ENCODE results near the gene MED22.
A peak's percentile ranks its signal among the peaks of the same experiment; 100 is the strongest.
"Not testable (repeated sequence)": the region's sequence is repeated elsewhere in the genome, so short reads cannot be mapped to it uniquely, and the experiment has no call there.

MED22 gene

DNA sequence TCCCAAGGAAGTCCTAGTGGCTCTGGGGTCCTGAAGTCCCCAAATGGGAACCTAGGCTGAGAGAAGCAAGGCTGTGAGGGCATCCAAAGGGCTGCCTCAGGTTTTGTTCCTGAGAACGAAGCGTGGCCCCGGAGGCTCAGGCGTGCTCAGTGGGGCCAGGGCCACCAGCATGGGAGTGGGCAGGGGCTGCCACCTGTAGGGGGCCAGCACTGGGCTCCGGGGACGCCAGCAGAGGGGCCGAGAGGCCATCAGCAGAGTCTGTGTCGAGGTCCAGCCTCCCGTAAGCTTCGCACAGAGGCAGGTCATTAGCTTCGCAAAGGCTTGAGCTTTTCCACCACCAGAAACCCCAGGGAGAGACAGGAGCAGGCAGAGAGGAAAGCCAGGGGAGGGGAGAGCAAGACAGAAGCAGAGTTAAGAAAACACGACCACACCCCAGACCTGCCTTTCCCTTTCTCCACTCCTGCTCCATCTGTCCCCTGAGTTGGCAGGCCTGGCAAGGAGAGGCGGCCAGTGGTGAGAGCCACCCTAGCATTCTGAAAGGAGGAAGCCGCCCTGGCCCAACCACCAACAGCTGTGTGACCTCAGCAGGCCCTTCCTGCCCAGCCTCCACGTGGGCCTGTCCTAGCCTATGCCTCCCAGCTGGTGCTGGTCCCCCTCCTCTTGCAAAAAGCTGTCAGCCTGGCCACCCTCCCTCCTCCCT is 6.4 kb downstream of the MED22 start:
- Histone ChIP-seq H3K36me3 (ENCODE audit: insufficient read depth, low read length) (peaks cover 68% of the 10 kb centered on the region), H3K4me1 (ENCODE audit: control insufficient read depth, insufficient read depth, low read length) (peaks cover 7% of the 10 kb centered on the region)

GRCh38 chr9:133340916-133341315 is 7.0 kb downstream of the MED22 start:
- H3K4me3 ChIP-seq (ENCODE audit: low read length), result no peak overlapping the region
- H3K4me1 ChIP-seq (ENCODE audit: control insufficient read depth, insufficient read depth, low read length), result peaks cover 6% of the 10 kb centered on the region
- H3K27me3 ChIP-seq (ENCODE audit: control insufficient read depth, insufficient read depth, low read length), result no peaks in the 10 kb centered on the region
- H3K9ac ChIP-seq (ENCODE audit: low read depth, low read length), result no peak overlapping the region
- no peaks in the 10 kb centered on the region for H3K9me3 ChIP-seq (replicated peaks; ENCODE audit: low read length)
- peaks cover 62% of the 10 kb centered on the region for H3K36me3 ChIP-seq (ENCODE audit: insufficient read depth, low read length)
- no peak overlapping the region for H3K4me2 ChIP-seq (ENCODE audit: low read length)

More for the DNA sequence above, 6.4 kb downstream of the MED22 start:
- Histone ChIP-seq H3K4me2 (ENCODE audit: low read length) (no peak overlapping the region), H3K9ac (ENCODE audit: low read depth, low read length) (no peak overlapping the region), H3K9me3 (replicated peaks; ENCODE audit: low read length) (no peaks in the 10 kb centered on the region), H3K27me3 (ENCODE audit: control insufficient read depth, insufficient read depth, low read length) (no peaks in the 10 kb centered on the region), H3K4me3 (ENCODE audit: low read length) (no peak overlapping the region)

GRCh38 chr9:133340256-133340655 is 7.7 kb downstream of the MED22 start:
- Histone ChIP-seq H3K4me2 (ENCODE audit: low read length) (no peak overlapping the region), H3K36me3 (ENCODE audit: insufficient read depth, low read length) (peaks cover 56% of the 10 kb centered on the region), H3K4me1 (ENCODE audit: control insufficient read depth, insufficient read depth, low read length) (peaks cover 6% of the 10 kb centered on the region), H3K9ac (ENCODE audit: low read depth, low read length) (no peak overlapping the region), H3K9me3 (replicated peaks; ENCODE audit: low read length) (no peaks in the 10 kb centered on the region), H3K4me3 (ENCODE audit: low read length) (no peak overlapping the region), H3K27me3 (ENCODE audit: control insufficient read depth, insufficient read depth, low read length) (no peaks in the 10 kb centered on the region)

- Histone ChIP-seq H3K4me2 (ENCODE audit: low read length) (no peak overlapping the region), H3K4me1 (ENCODE audit: control insufficient read depth, insufficient read depth, low read length) (peaks cover 10% of the 10 kb centered on the region), H3K4me3 (ENCODE audit: low read length) (no peak overlapping the region), H3K27me3 (ENCODE audit: control insufficient read depth, insufficient read depth, low read length) (no peaks in the 10 kb centered on the region), H3K36me3 (ENCODE audit: insufficient read depth, low read length) (peaks cover 50% of the 10 kb centered on the region), H3K9ac (ENCODE audit: low read depth, low read length) (no peak overlapping the region), H3K9me3 (replicated peaks; ENCODE audit: low read length) (no peaks in the 10 kb centered on the region)
Measured at GRCh38 chr9:133339641-133340040, 8.3 kb downstream of the MED22 start.

- no peaks in the 10 kb centered on the region for H3K9me3 ChIP-seq (replicated peaks; ENCODE audit: low read length)
- H3K4me2 ChIP-seq (ENCODE audit: low read length), result peak within 1 kb of the TSS; percentile 97
- H3K4me3 ChIP-seq (ENCODE audit: low read length), result peak within 1 kb of the TSS; percentile 84
- peak within 1 kb of the TSS; percentile 86 for H3K9ac ChIP-seq (ENCODE audit: low read depth, low read length)
- H3K36me3 ChIP-seq (ENCODE audit: insufficient read depth, low read length), result peaks cover 52% of the 10 kb centered on the region
- H3K4me1 ChIP-seq (ENCODE audit: control insufficient read depth, insufficient read depth, low read length), result peaks cover 13% of the 10 kb centered on the region
- no peaks in the 10 kb centered on the region for H3K27me3 ChIP-seq (ENCODE audit: control insufficient read depth, insufficient read depth, low read length)
Measured at GRCh38 chr9:133335924-133336811, 11.8 kb downstream of the MED22 start, which contains the start of gene SURF6. Gene SURF6 (minus strand): TSS chr9:133336188. CDS start chr9:133336132, 56 bp downstream.

- H3K4me2 ChIP-seq (ENCODE audit: low read length), result peak overlapping the region; percentile 97
- peak overlapping the region; percentile 84 for H3K4me3 ChIP-seq (ENCODE audit: low read length)
- not testable (repeated sequence) for H3K9me3 ChIP-seq (replicated peaks; ENCODE audit: low read length); H3K27me3 ChIP-seq (ENCODE audit: control insufficient read depth, insufficient read depth, low read length)
- H3K4me1 ChIP-seq (ENCODE audit: control insufficient read depth, insufficient read depth, low read length), result peaks cover 13% of the 10 kb centered on the region
- H3K36me3 ChIP-seq (ENCODE audit: insufficient read depth, low read length), result peaks cover 49% of the 10 kb centered on the region
- H3K9ac ChIP-seq (ENCODE audit: low read depth, low read length), result peak overlapping the region; percentile 86
Measured at GRCh38 chr9:133334888-133335287, 13.0 kb downstream of the MED22 start.

DNA sequence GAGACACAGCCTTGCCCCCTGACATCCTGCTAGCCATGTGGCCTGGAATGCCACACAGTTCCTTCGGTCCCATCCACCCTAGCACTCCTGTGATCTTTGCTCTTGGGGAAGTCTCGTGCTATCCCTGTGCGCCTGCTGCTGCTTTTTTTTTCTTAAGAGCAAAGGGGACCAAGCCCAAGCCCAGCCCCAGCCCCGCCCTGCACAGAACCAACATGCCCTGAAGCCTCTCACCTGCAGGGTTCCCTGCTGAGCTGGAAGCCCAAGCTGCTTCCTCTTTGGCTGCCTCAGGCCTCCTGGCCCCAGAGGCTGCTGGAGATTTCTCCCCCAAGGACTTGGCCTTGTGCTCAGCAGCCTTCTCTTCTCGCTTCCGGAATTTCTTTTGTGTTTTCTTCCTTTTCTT is 13.8 kb downstream of the MED22 start:
- no peaks in the 10 kb centered on the region for H3K27me3 ChIP-seq (ENCODE audit: control insufficient read depth, insufficient read depth, low read length)
- H3K4me1 ChIP-seq (ENCODE audit: control insufficient read depth, insufficient read depth, low read length), result peaks cover 13% of the 10 kb centered on the region
- peak overlapping the region; percentile 97 for H3K4me2 ChIP-seq (ENCODE audit: low read length)
- no peak overlapping the region for H3K4me3 ChIP-seq (ENCODE audit: low read length)
- no peaks in the 10 kb centered on the region for H3K9me3 ChIP-seq (replicated peaks; ENCODE audit: low read length)
- H3K36me3 ChIP-seq (ENCODE audit: insufficient read depth, low read length), result peaks cover 46% of the 10 kb centered on the region
- H3K9ac ChIP-seq (ENCODE audit: low read depth, low read length), result no peak overlapping the region

DNA sequence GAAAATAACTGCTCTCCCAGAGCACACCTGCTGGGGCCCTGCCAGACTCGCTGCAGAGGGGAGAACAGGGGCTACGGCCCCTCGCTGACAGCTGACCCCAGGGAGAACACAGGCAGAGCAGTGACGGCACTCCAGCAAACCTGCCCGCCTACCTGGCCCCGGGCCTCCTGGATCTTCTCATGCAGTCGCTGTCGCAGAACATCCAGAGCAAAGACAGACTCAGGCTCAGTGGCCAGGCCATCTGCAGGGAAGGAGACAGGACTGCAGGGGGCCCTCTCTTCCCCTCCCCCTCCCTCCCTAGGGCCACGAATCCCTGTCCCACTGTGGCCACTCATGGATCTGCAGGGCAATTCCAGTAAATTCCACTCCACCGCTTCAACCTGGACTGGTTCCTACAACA is 14.4 kb downstream of the MED22 start:
- Histone ChIP-seq H3K4me1 (ENCODE audit: control insufficient read depth, insufficient read depth, low read length) (peaks cover 13% of the 10 kb centered on the region), H3K4me2 (ENCODE audit: low read length) (no peak overlapping the region), H3K4me3 (ENCODE audit: low read length) (no peak overlapping the region), H3K9ac (ENCODE audit: low read depth, low read length) (no peak overlapping the region), H3K36me3 (ENCODE audit: insufficient read depth, low read length) (peaks cover 43% of the 10 kb centered on the region), H3K27me3 (ENCODE audit: control insufficient read depth, insufficient read depth, low read length) (no peaks in the 10 kb centered on the region), H3K9me3 (replicated peaks; ENCODE audit: low read length) (no peaks in the 10 kb centered on the region)

GRCh38 chr9:133333011-133333410 is 14.9 kb downstream of the MED22 start:
- Histone ChIP-seq H3K9me3 (replicated peaks; ENCODE audit: low read length) (no peaks in the 10 kb centered on the region), H3K4me1 (ENCODE audit: control insufficient read depth, insufficient read depth, low read length) (peaks cover 13% of the 10 kb centered on the region), H3K4me2 (ENCODE audit: low read length) (no peak overlapping the region), H3K27me3 (ENCODE audit: control insufficient read depth, insufficient read depth, low read length) (no peaks in the 10 kb centered on the region), H3K9ac (ENCODE audit: low read depth, low read length) (no peak overlapping the region), H3K36me3 (ENCODE audit: insufficient read depth, low read length) (peaks cover 43% of the 10 kb centered on the region), H3K4me3 (ENCODE audit: low read length) (no peak overlapping the region)

DNA sequence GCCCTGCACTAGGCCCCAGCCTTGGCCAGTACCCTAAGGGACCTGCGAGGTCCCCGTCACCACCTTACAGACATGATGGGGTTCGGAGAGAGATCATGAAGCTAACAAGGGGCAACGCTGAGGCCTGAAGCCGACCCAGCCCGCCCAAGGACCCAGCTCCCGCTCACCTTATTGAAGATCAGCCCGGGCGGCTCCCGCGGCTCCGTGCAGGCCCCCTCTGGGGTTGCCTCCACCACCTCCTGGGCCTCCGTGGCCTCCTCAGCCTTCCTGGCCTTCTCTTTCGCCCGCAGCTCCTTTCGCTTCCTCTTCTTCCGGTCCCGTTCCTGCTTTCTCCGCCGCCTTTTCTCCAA is 15.6 kb downstream of the MED22 start:
- Histone ChIP-seq H3K9ac (ENCODE audit: low read depth, low read length) (no peak overlapping the region), H3K27me3 (ENCODE audit: control insufficient read depth, insufficient read depth, low read length) (no peaks in the 10 kb centered on the region), H3K36me3 (ENCODE audit: insufficient read depth, low read length) (peaks cover 43% of the 10 kb centered on the region), H3K4me2 (ENCODE audit: low read length) (no peak overlapping the region), H3K4me1 (ENCODE audit: control insufficient read depth, insufficient read depth, low read length) (peaks cover 13% of the 10 kb centered on the region), H3K9me3 (replicated peaks; ENCODE audit: low read length) (no peaks in the 10 kb centered on the region), H3K4me3 (ENCODE audit: low read length) (no peak overlapping the region)

GRCh38 chr9:133331641-133332380 is 16.1 kb downstream of the MED22 start:
- H3K4me2 ChIP-seq (ENCODE audit: low read length), result no peak overlapping the region
- H3K9me3 ChIP-seq (replicated peaks; ENCODE audit: low read length), result no peaks in the 10 kb centered on the region
- peaks cover 43% of the 10 kb centered on the region for H3K36me3 ChIP-seq (ENCODE audit: insufficient read depth, low read length)
- peaks cover 13% of the 10 kb centered on the region for H3K4me1 ChIP-seq (ENCODE audit: control insufficient read depth, insufficient read depth, low read length)
- H3K9ac ChIP-seq (ENCODE audit: low read depth, low read length), result no peak overlapping the region
- H3K27me3 ChIP-seq (ENCODE audit: control insufficient read depth, insufficient read depth, low read length), result no peaks in the 10 kb centered on the region
- no peak overlapping the region for H3K4me3 ChIP-seq (ENCODE audit: low read length)
